CD4-positive, CD25-positive, alpha-beta regulatory T cell (primary cell): ENCODE results near the gene MEF2D. TPM values are rescaled to one million over a fixed set of nuclear protein-coding genes. Genes with fewer than 3 reads are reported as not detected.

Experiments
- ATAC-seq, 2 donors: fragments of 150-1000 bp; cut with Tn5 transposase; one replicate each; pipeline ENCODE4 v1.10.0; 2021; ENCODE audit warnings: low read depth in 2 of 2, moderate number of reproducible peaks in 2 of 2, moderate library complexity in 1 of 2
- DNase-seq, 3 donors: peaks; one replicate each; pipeline versions ENCODE4 v3.0.0 to v3.0.0-alpha.2; 2012 to 2022; ENCODE audit warnings: mixed read lengths in 1 of 3
- H3K27ac ChIP-seq: one replicate; pipeline ENCODE4 v1.7.0; 2013; ENCODE audit warnings: mild to moderate bottlenecking, low read length; ENCODE audit not compliant: insufficient read depth, poor library complexity, severe bottlenecking
- H3K27me3 ChIP-seq: one replicate; pipeline ENCODE4 v1.7.0; 2013; ENCODE audit warnings: low read length; ENCODE audit not compliant: control insufficient read depth, insufficient read depth
- H3K36me3 ChIP-seq: one replicate; pipeline ENCODE4 v1.7.0; 2013; ENCODE audit warnings: mild to moderate bottlenecking, low read length, moderate library complexity; ENCODE audit not compliant: control insufficient read depth, insufficient read depth
- H3K4me1 ChIP-seq: 2 replicates; pipeline ENCODE4 v1.7.0; 2013; ENCODE audit warnings: mild to moderate bottlenecking, low read length; ENCODE audit not compliant: insufficient read depth, control insufficient read depth, poor library complexity, severe bottlenecking
- H3K4me3 ChIP-seq: one replicate; pipeline ENCODE4 v1.7.0; 2013; ENCODE audit warnings: low read depth, mild to moderate bottlenecking, low read length, moderate library complexity
- H3K9me3 ChIP-seq, 2 experiments: 1 replicate in 1 of 2; 2 replicates in 1 of 2; pipeline ENCODE4 v1.7.0; 2013; ENCODE audit warnings: low read length in 2 of 2, mild to moderate bottlenecking in 1 of 2, moderate library complexity in 1 of 2; ENCODE audit not compliant: control insufficient read depth in 2 of 2
- H3K27ac Mint-ChIP-seq, 3 donors: one replicate each; pipeline ENCODE4 v1.8.0; 2020 to 2022; ENCODE audit warnings: mild to moderate bottlenecking in 3 of 3, mixed read lengths in 3 of 3, moderate library complexity in 2 of 3
- H3K27me3 Mint-ChIP-seq: one replicate; pipeline ENCODE4 v1.8.0; 2022; ENCODE audit warnings: mild to moderate bottlenecking, mixed read lengths
- H3K36me3 Mint-ChIP-seq: one replicate; pipeline ENCODE4 v1.8.0; 2020; ENCODE audit warnings: mixed read lengths
- H3K4me1 Mint-ChIP-seq, 4 donors: one replicate each; pipeline ENCODE4 v1.8.0; 2020 to 2022; ENCODE audit warnings: mixed read lengths in 4 of 4, mild to moderate bottlenecking in 1 of 4
- H3K4me3 Mint-ChIP-seq, 4 donors: one replicate each; pipeline ENCODE4 v1.8.0; 2020 to 2022; ENCODE audit warnings: mild to moderate bottlenecking in 4 of 4, mixed read lengths in 4 of 4, moderate library complexity in 3 of 4
- H3K9me3 Mint-ChIP-seq, 7 donors: one replicate each; pipeline ENCODE4 v1.8.0; 2020 to 2022; ENCODE audit warnings: mixed read lengths in 7 of 7, mild to moderate bottlenecking in 3 of 7, moderate library complexity in 2 of 7
- polyA plus RNA-seq, 4 donors: library from polyadenylated mRNA; unstranded; fragments of 300-500 nt; fragmentation: Illumina TruSeq; gene quantifications; one replicate each; pipeline ENCODE4 v1.2.3, GENCODE V29; 2021
- total RNA-seq: library from RNA; stranded (reverse); gene quantifications from one replicate; pipeline ENCODE4 v1.2.3, GENCODE V29; 2022

The MEF2D gene
- total and polyA plus RNA-seq, 5 donors from 2014 or later: 4.6 to 186 (median 7.0) TPM

GRCh38 chr1:156483397-156483796, 17.2 kb downstream of the MEF2D start:
- H3K36me3 Mint-ChIP-seq: peaks cover 30% of the 10 kb centered on the region
- H3K27me3 Mint-ChIP-seq: no peaks in the 10 kb centered on the region
- ATAC-seq (no peak), DNase-seq (no peak)
- peak overlapping the region; percentile 52 to 89 (median 86) for H3K27ac Mint-ChIP-seq
- no peak overlapping the region for H3K27ac ChIP-seq
- H3K9me3 ChIP-seq: no peaks in the 10 kb centered on the region
- H3K4me3 ChIP-seq: no peak overlapping the region
- H3K4me1 Mint-ChIP-seq: peaks cover 19 to 82% (median 58%) of the 10 kb centered on the region in 4 donors
- H3K4me1 ChIP-seq: peaks cover 72% of the 10 kb centered on the region
- H3K36me3 ChIP-seq: peaks cover 52% of the 10 kb centered on the region
- H3K27me3 ChIP-seq: no peaks in the 10 kb centered on the region
- H3K4me3 Mint-ChIP-seq: peak overlapping the region in 2 of 4 donors; percentile 40 to 65
- H3K9me3 Mint-ChIP-seq: peaks cover 0 to 2% (median 0%) of the 10 kb centered on the region in 7 donors

- Histone ChIP-seq H3K9me3 (no peaks in the 10 kb centered on the region), H3K4me3 (no peak overlapping the region), H3K36me3 (peaks cover 64% of the 10 kb centered on the region), H3K4me1 (peaks cover 60% of the 10 kb centered on the region), H3K27me3 (no peaks in the 10 kb centered on the region), H3K27ac (peak overlapping the region; percentile 64)
- Mint-ChIP-seq H3K4me3 (peak overlapping the region in 3 of 4 donors; percentile 21 to 40 (median 36)), H3K27me3 (no peaks in the 10 kb centered on the region), H3K9me3 (peaks cover 0 to 2% (median 0%) of the 10 kb centered on the region in 7 donors), H3K27ac (peak overlapping the region; percentile 86 to 90 (median 89)), H3K4me1 (peaks cover 10 to 71% (median 51%) of the 10 kb centered on the region in 4 donors), H3K36me3 (peaks cover 36% of the 10 kb centered on the region)
- DNase-seq (no peak), ATAC-seq (no peak)
Observed at GRCh38 chr1:156482276-156482675, 18.3 kb downstream of the MEF2D start.

GRCh38 chr1:156481527-156481926, 19.0 kb downstream of the MEF2D start:
- Histone ChIP-seq H3K27me3 (no peaks in the 10 kb centered on the region), H3K4me3 (no peak overlapping the region), H3K27ac (peak overlapping the region; percentile 64), H3K4me1 (peaks cover 53% of the 10 kb centered on the region), H3K9me3 (no peaks in the 10 kb centered on the region), H3K36me3 (peaks cover 71% of the 10 kb centered on the region)
- peaks cover 37% of the 10 kb centered on the region for H3K36me3 Mint-ChIP-seq
- peaks cover 8 to 64% (median 44%) of the 10 kb centered on the region in 4 donors for H3K4me1 Mint-ChIP-seq
- DNase-seq: peak in 2 of 3 donors; percentile 27 to 34
- peaks cover 0 to 2% (median 0%) of the 10 kb centered on the region in 7 donors for H3K9me3 Mint-ChIP-seq
- peak overlapping the region in 2 of 3 donors; percentile 86 to 89 for H3K27ac Mint-ChIP-seq
- H3K27me3 Mint-ChIP-seq: no peaks in the 10 kb centered on the region
- peak; percentile 15 to 21 for ATAC-seq
- H3K4me3 Mint-ChIP-seq: peak overlapping the region in 3 of 4 donors; percentile 19 to 55 (median 51)

- Histone ChIP-seq H3K36me3 (peaks cover 80% of the 10 kb centered on the region), H3K9me3 (no peaks in the 10 kb centered on the region), H3K4me1 (peaks cover 44% of the 10 kb centered on the region), H3K27me3 (no peaks in the 10 kb centered on the region), H3K27ac (peak overlapping the region; percentile 64), H3K4me3 (no peak overlapping the region)
- no peaks in the 10 kb centered on the region for H3K27me3 Mint-ChIP-seq
- H3K4me3 Mint-ChIP-seq: peak overlapping the region; percentile 43 to 84 (median 57)
- peak overlapping the region; percentile 89 to 93 (median 93) for H3K27ac Mint-ChIP-seq
- peak; percentile 87 for ATAC-seq
- peaks cover 5 to 61% (median 41%) of the 10 kb centered on the region in 4 donors for H3K4me1 Mint-ChIP-seq
- peak; percentile 69 to 84 (median 81) for DNase-seq
- peaks cover 43% of the 10 kb centered on the region for H3K36me3 Mint-ChIP-seq
- H3K9me3 Mint-ChIP-seq: peaks cover 0 to 2% (median 0%) of the 10 kb centered on the region in 7 donors
Observed at GRCh38 chr1:156480411-156481192, 20.0 kb downstream of the MEF2D start.

- peaks cover 38% of the 10 kb centered on the region for H3K4me1 ChIP-seq
- Mint-ChIP-seq H3K4me3 (no peak overlapping the region), H3K27me3 (no peaks in the 10 kb centered on the region), H3K4me1 (peaks cover 5 to 57% (median 40%) of the 10 kb centered on the region in 4 donors), H3K36me3 (peaks cover 45% of the 10 kb centered on the region), H3K9me3 (peaks cover 0 to 2% (median 0%) of the 10 kb centered on the region in 7 donors), H3K27ac (peak overlapping the region in 1 of 3 donors; percentile 89)
- no peaks in the 10 kb centered on the region for H3K27me3 ChIP-seq
- peaks cover 86% of the 10 kb centered on the region for H3K36me3 ChIP-seq
- no peak overlapping the region for H3K4me3 ChIP-seq
- DNase-seq: no peak
- peak overlapping the region; percentile 64 for H3K27ac ChIP-seq
- ATAC-seq: no peak
- no peaks in the 10 kb centered on the region for H3K9me3 ChIP-seq
Observed at GRCh38 chr1:156480016-156480370, 20.6 kb downstream of the MEF2D start.

- H3K4me3 Mint-ChIP-seq: peak overlapping the region in 1 of 4 donors; percentile 77
- no peaks in the 10 kb centered on the region for H3K9me3 ChIP-seq
- DNase-seq: no peak
- H3K4me1 Mint-ChIP-seq: peaks cover 5 to 50% (median 37%) of the 10 kb centered on the region in 4 donors
- H3K36me3 Mint-ChIP-seq: peaks cover 48% of the 10 kb centered on the region
- H3K27me3 ChIP-seq: no peaks in the 10 kb centered on the region
- H3K4me1 ChIP-seq: peaks cover 32% of the 10 kb centered on the region
- H3K27me3 Mint-ChIP-seq: no peaks in the 10 kb centered on the region
- no peak overlapping the region for H3K4me3 ChIP-seq
- peak overlapping the region in 1 of 3 donors; percentile 64 for H3K27ac Mint-ChIP-seq
- H3K9me3 Mint-ChIP-seq: peaks cover 0 to 2% (median 0%) of the 10 kb centered on the region in 7 donors
- no peak overlapping the region for H3K27ac ChIP-seq
- peaks cover 91% of the 10 kb centered on the region for H3K36me3 ChIP-seq
- no peak for ATAC-seq
Observed at GRCh38 chr1:156479093-156480015, 21.2 kb downstream of the MEF2D start.

GRCh38 chr1:156478250-156478627, 22.3 kb downstream of the MEF2D start:
- Histone ChIP-seq H3K4me3 (no peak overlapping the region), H3K4me1 (peaks cover 22% of the 10 kb centered on the region), H3K27me3 (no peaks in the 10 kb centered on the region), H3K9me3 (no peaks in the 10 kb centered on the region), H3K27ac (no peak overlapping the region), H3K36me3 (peaks cover 94% of the 10 kb centered on the region)
- ATAC-seq: no peak
- Mint-ChIP-seq H3K36me3 (peaks cover 53% of the 10 kb centered on the region), H3K27me3 (no peaks in the 10 kb centered on the region), H3K27ac (peak overlapping the region in 2 of 3 donors; percentile 31 to 38), H3K4me3 (no peak overlapping the region), H3K4me1 (peaks cover 5 to 45% (median 27%) of the 10 kb centered on the region in 4 donors), H3K9me3 (peaks cover 0 to 2% (median 0%) of the 10 kb centered on the region in 7 donors)
- DNase-seq: no peak
